ENCODE data around the gene SEBOX. TPM values are rescaled to one million over a fixed set of nuclear protein-coding genes. Genes with fewer than 3 reads are reported as not detected.

The SEBOX gene
- total RNA-seq, 4 donors from 2014 or later: not detected

- Histone ChIP-seq H3K4me3 (no peak overlapping the region), H3K27me3 (no peaks in the 10 kb centered on the region), H3K4me1 (peaks cover 22% of the 10 kb centered on the region), H3K9me3 (no peaks in the 10 kb centered on the region), H3K27ac (no peak overlapping the region), H3K36me3 (peaks cover 30% of the 10 kb centered on the region)
- DNase-seq (ENCODE audit: low spot score in 2 of 2): no peak
- TF ChIP-seq EP300 (IDR thresholded peaks at IDR 0.05) (no peak), CTCF (IDR thresholded peaks at IDR 0.05) (no peak), POLR2A (IDR thresholded peaks at IDR 0.05) (no peak), POLR2AphosphoS5 (IDR thresholded peaks at IDR 0.05) (no peak)
- 86% methylated on average over 6 of the region's 6 CpGs for WGBS
Measured at GRCh38 chr17:28402844-28403243, 37.8 kb upstream of the SEBOX start.

- Histone ChIP-seq H3K9me3 (no peaks in the 10 kb centered on the region), H3K27ac (no peak overlapping the region), H3K36me3 (peaks cover 36% of the 10 kb centered on the region), H3K4me3 (no peak overlapping the region), H3K4me1 (peaks cover 22% of the 10 kb centered on the region), H3K27me3 (no peaks in the 10 kb centered on the region)
- no peak for DNase-seq (ENCODE audit: low spot score in 2 of 2)
- TF ChIP-seq POLR2A (IDR thresholded peaks at IDR 0.05) (no peak), POLR2AphosphoS5 (IDR thresholded peaks at IDR 0.05) (no peak), CTCF (IDR thresholded peaks at IDR 0.05) (no peak), EP300 (IDR thresholded peaks at IDR 0.05) (no peak)
- WGBS: 32% methylated on average over 3 of the region's 3 CpGs
Measured at GRCh38 chr17:28402224-28402630, 37.2 kb upstream of the SEBOX start.

- no peak for TF ChIP-seq POLR2AphosphoS5 (IDR thresholded peaks at IDR 0.05)
- TF ChIP-seq POLR2A (IDR thresholded peaks at IDR 0.05): no peak
- TF ChIP-seq CTCF (IDR thresholded peaks at IDR 0.05): no peak
- TF ChIP-seq EP300 (IDR thresholded peaks at IDR 0.05): no peak
- no peaks in the 10 kb centered on the region for H3K9me3 ChIP-seq
- H3K27ac ChIP-seq: no peak overlapping the region
- H3K4me3 ChIP-seq: no peak overlapping the region
- H3K36me3 ChIP-seq: peaks cover 51% of the 10 kb centered on the region
- DNase-seq (ENCODE audit: low spot score in 2 of 2): no peak
- 89% methylated on average over 4 of the region's 4 CpGs for WGBS
- H3K27me3 ChIP-seq: no peaks in the 10 kb centered on the region
- H3K4me1 ChIP-seq: peaks cover 2% of the 10 kb centered on the region
Measured at GRCh38 chr17:28399808-28400207, 34.8 kb upstream of the SEBOX start.

- Histone ChIP-seq H3K36me3 (peaks cover 56% of the 10 kb centered on the region), H3K4me1 (no peaks in the 10 kb centered on the region), H3K27me3 (no peaks in the 10 kb centered on the region), H3K27ac (no peak overlapping the region), H3K9me3 (no peaks in the 10 kb centered on the region), H3K4me3 (no peak overlapping the region)
- 69% methylated on average over 6 of the region's 6 CpGs for WGBS
- no peak for DNase-seq (ENCODE audit: low spot score in 2 of 2)
- no peak for TF ChIP-seq POLR2AphosphoS5 (IDR thresholded peaks at IDR 0.05)
- TF ChIP-seq CTCF (IDR thresholded peaks at IDR 0.05): no peak
- TF ChIP-seq EP300 (IDR thresholded peaks at IDR 0.05): no peak
- no peak for TF ChIP-seq POLR2A (IDR thresholded peaks at IDR 0.05)
Measured at GRCh38 chr17:28398280-28398981, 33.4 kb upstream of the SEBOX start.

- no peaks in the 10 kb centered on the region for H3K27me3 ChIP-seq
- TF ChIP-seq POLR2AphosphoS5 (IDR thresholded peaks at IDR 0.05): no peak
- no peak for TF ChIP-seq CTCF (IDR thresholded peaks at IDR 0.05)
- no peak for TF ChIP-seq POLR2A (IDR thresholded peaks at IDR 0.05)
- no peak for TF ChIP-seq EP300 (IDR thresholded peaks at IDR 0.05)
- no peak overlapping the region for H3K4me3 ChIP-seq
- H3K36me3 ChIP-seq: peaks cover 60% of the 10 kb centered on the region
- H3K27ac ChIP-seq: no peak overlapping the region
- H3K4me1 ChIP-seq: no peaks in the 10 kb centered on the region
- no peak for DNase-seq (ENCODE audit: low spot score in 2 of 2)
- 73% methylated on average over 7 of the region's 7 CpGs for WGBS
- no peaks in the 10 kb centered on the region for H3K9me3 ChIP-seq
Measured at GRCh38 chr17:28397687-28398279, 32.8 kb upstream of the SEBOX start.
